G401.6 (cell line): Measurements from ENCODE around the gene DLGAP4.

ENCODE experiments used
- FAIRE-seq: peaks from 2 replicates; lab custom pipeline; 2012; peaks lifted over from hg19 to GRCh38; lab: Jason Lieb, UNC

The DLGAP4 gene

DNA sequence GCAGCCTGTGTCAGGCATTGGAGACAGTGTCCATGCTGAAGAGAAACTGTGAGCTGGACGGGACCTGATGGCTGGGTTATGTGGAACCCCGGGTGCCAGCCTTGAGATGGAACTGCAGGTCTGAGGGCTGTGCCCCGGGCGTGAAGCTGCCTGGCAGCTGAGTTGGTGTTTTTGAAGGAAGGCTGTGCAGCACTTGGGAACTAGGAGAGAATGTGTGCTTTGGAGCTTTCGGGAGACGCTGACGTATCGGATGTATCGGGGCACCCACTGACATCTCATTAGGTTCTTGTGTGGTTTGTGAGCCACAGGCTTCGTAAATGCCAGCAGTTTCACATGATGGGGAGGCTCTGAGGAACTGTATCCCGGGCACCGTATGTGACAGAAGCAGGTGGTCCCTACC, 2.2 kb downstream of the DLGAP4 start:
- no peak for FAIRE-seq

- no peak for FAIRE-seq
Observed at GRCh38 chr20:36308986-36309385, 2.8 kb downstream of the DLGAP4 start.

DNA sequence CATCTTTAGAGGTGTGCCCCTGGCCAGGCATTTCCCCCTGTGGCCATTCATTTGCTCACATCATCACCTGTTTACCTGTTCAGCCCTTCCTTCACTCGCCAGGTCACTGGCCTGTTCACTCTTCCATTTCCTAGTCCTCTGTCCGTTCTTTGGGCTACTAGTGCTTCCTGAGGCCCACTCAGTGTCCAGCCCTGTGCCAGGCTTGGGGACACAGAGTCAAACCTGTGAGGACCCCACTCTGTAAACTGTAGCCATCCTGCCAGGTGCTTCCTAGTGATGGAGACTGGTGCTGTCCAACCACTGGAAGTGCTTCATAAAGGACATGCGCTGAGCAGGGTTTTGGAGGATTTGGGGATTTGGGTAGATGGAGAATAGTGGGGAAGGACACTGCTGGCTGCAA, 3.5 kb downstream of the DLGAP4 start:
- no peak for FAIRE-seq

- no peak for FAIRE-seq
Observed at GRCh38 chr20:36310215-36310981, 4.3 kb downstream of the DLGAP4 start.

DNA sequence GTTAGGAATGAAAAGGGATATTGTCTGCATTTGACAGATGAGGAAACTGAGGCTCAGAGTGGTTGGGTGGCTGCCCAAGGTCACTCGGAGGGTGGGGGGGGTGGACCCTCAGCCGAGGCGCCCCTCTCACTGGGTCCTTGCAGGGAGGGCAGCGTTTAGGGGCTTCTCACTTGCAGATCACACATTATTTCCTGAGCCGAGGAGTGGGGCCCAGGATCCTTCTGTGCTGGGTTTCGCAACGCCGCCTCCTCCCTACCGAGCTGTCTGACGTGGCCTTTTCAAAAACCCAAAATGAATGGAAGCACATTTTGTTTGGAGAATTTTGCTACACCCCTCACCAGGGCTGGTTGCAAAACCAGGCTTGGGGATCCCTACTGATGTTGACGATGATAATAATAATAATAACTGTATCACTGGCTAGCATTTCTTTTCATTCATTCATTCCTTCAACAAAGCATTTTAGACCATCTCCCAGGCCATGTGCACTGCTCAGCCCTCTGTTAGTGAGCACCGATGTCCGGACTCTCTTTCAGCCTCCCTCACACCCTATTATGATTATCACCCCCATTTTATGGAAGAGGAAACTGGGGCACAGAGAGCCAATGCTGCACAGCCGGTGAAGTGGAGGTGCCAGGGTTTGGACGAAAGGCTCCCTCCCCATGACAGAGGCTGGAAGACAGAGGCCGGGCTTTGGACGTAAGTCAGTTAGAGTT, 5.2 kb downstream of the DLGAP4 start:
- FAIRE-seq = no peak

DNA sequence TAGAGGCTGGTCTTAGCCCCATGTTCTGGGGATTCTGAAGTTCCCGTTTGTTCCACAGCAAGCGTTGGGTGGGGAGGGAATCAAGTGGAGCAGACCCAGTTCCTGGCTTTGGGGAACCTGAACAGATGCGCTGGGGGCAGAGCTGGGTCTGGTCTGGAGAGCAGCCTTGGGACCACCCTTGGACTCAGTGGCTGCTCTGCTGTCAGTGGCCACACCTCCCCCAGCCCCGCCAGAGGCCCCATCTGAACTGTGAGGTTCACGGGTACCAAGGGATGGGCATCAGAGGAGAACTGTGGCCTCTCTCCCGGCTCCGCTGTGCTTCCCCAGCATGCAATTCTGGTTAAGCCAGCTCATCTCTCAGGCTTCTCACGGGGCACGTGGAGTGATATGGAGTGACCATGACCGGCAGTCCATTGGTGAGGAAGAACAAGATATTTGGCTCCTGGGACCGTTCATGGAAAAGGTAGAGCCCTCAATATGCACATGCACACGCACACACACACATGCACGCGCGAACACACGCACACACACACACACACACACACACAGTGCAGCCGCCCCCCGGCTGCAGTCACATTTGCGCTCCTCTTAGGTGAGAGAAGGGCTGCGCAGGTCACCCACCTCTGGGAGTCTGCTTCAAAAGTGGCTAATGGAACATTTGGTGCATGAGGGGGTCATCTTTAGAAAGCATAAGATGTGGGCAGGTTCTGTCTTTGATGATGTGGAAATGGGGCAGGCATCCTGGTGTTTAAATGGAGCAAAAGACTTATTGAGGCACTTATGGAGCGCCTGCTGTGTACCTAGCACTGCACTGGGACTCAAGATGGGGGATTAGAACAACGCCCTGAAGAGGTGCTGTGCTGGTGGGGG, 6.0 kb downstream of the DLGAP4 start:
- FAIRE-seq = no peak

DNA sequence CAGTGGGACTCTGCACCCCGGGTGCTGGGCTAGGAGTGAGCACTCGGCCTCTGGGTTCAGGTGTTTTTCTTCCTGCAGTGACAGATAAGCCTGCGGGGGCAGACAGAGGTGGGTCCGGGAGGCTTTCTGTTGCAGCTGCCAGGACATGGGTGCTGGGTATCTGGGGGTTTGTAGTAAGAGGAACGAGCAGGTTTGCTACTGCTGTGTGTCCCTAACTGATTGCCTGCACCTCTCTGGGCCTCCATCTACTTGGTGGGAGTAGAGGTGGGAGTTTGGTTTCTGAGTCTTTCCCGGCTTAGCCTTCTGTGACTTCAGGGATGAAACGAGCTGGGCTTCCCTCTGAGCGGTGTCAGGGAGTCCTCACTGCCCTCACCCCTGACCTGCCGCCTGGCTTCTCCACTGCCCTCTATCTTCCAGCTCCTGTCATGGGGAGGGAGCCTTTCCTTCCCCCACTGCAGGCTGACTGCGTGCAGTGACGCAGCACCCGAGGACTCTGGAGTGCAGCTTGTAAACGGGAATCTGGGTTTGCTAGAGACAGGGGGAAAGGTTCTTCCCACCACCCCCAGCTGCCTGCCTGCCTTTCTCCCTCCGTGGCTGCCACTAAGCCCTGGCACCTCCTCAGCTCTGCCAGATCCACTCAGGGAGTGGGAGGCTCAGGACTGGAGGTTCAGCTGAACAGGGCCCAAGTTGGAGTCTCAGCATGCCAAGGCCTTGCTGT, 6.7 kb downstream of the DLGAP4 start:
- no peak for FAIRE-seq

GRCh38 chr20:36313476-36313875, 7.3 kb downstream of the DLGAP4 start:
- no peak for FAIRE-seq

- no peak for FAIRE-seq
Observed at GRCh38 chr20:36313926-36314325, 7.8 kb downstream of the DLGAP4 start.

GRCh38 chr20:36314734-36315544, 8.8 kb downstream of the DLGAP4 start:
- FAIRE-seq = no peak

DNA sequence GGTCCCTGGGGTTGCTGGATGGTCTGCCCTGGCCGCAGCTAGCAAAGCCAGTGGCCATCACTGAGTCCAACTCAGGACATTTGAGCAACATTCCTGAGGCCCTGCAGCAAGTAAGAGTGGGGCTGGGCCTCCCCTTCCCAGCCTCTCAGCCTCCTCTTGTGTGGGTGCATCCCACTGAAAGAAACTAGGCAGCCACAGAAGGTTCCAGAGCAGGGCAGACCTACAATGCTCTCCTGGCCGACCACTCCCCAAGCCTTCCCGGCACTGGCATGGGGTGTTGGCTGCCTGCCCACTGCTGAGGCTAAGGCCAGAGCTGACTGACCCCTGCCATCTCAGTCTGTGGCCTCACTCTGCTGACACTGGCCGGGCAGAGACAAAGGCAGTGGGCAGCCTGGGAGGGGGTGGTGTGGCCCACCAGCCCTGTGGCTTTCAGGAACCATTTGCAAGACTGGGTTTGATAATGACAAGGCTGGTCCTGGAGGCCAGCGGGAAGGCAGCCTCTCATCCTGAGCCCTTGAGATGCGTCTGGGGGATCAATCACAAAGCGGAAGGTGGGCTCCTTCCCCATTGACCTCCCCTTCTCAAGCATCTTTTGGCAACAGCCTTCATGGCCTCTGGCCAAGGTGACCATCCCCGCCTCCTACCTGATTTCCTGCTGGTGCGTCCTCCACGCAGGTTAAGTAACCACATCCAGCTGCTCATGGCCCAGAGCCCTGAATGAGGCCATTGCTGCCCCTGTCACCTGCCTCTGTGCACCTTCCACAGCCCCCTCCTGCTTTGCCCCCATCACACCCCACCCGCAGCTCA, 9.6 kb downstream of the DLGAP4 start:
- no peak for FAIRE-seq

GRCh38 chr20:36317675-36318074, 11.5 kb downstream of the DLGAP4 start:
- no peak for FAIRE-seq

GRCh38 chr20:36318166-36318565, 12.0 kb downstream of the DLGAP4 start:
- FAIRE-seq = no peak

GRCh38 chr20:36319356-36320260, 13.5 kb downstream of the DLGAP4 start:
- no peak for FAIRE-seq

GRCh38 chr20:36320261-36320897, 14.2 kb downstream of the DLGAP4 start:
- FAIRE-seq = no peak

DNA sequence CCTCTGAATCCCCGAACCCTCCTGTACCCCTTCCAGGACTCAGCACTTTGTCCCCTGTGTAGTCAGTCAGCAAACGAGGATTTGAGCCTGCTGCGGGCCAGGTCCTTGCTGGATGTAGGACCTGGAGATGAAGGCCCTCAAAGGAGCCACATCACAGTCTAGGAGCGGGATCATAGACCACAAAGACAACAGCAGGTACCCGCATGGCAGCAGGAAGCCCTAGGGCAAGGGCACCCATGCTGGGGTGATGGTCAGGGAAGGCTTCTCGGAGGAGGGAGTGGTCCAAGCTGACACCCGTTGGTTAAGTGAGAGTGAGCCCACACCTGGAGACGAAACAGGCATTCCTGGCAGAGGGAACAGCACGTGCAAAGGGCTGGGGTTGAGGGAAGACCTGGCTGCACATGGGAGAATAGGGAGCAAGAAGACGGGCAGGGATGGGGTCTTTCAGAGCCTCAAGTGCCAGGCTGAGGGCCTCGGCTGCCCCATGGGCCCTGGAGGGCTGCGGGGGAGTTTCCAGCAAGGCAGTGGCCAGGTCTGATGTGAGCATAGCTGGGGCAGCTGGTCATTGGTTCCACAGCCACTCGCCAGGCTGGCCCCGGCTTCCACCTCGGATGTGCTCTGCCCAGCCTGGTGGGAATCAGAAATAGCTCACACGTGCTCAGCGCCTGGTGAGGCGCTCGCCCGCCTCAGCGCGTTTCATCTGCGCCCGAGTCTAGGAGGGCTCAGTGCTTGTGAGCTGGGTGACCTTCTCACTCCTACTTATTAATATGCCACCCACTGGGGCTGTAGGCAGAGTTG, 15.0 kb downstream of the DLGAP4 start:
- no peak for FAIRE-seq

- no peak for FAIRE-seq
Observed at GRCh38 chr20:36322131-36322530, 16.0 kb downstream of the DLGAP4 start.

GRCh38 chr20:36330091-36330490, 24.0 kb downstream of the DLGAP4 start:
- no peak for FAIRE-seq
